ENCODE results near the gene FAR1. TPM values are rescaled to one million over a fixed set of nuclear protein-coding genes. Genes with fewer than 3 reads are reported as not detected.

The FAR1 gene
- total RNA-seq, 4 donors from 2014 or later = 8.0 to 17.0 (median 13.5) TPM

DNA sequence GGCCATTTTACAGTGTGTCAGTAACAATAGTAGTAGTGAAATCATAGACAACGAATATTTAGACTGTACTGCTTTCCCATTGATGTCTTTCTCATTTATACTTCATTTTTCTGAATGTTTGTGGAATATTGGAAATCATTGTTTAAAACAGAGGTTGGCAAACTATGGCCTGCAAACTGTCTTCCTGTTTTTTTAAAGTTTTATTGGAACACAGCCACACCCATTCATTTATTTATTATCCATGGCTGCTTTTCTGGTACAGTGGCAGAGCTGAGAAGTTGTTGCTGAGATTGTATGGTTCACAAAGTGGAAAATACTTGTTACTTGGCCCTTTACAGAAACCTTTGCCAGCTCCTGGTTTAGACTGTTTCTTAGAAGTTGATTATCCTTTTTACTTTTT, 13.7 kb downstream of the FAR1 start:
- no peak overlapping the region for H3K4me3 ChIP-seq (ENCODE audit: low read depth, poor library complexity, severe bottlenecking)
- 56 to 70% methylated on average over 1 of the region's 1 CpG for WGBS, 2 donors
- intact Hi-C loops (cut with DNase I; ENCODE audit: low total_unique reads) = no loop called here
- DNase-seq (ENCODE audit: low spot score in 2 of 2) = no peak
- TF ChIP-seq POLR2A (IDR thresholded peaks at IDR 0.05) = no peak
- TF ChIP-seq, protein P1, sequence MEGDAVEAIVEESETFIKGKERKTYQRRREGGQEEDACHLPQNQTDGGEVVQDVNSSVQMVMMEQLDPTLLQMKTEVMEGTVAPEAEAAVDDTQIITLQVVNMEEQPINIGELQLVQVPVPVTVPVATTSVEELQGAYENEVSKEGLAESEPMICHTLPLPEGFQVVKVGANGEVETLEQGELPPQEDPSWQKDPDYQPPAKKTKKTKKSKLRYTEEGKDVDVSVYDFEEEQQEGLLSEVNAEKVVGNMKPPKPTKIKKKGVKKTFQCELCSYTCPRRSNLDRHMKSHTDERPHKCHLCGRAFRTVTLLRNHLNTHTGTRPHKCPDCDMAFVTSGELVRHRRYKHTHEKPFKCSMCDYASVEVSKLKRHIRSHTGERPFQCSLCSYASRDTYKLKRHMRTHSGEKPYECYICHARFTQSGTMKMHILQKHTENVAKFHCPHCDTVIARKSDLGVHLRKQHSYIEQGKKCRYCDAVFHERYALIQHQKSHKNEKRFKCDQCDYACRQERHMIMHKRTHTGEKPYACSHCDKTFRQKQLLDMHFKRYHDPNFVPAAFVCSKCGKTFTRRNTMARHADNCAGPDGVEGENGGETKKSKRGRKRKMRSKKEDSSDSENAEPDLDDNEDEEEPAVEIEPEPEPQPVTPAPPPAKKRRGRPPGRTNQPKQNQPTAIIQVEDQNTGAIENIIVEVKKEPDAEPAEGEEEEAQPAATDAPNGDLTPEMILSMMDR (IDR thresholded peaks at IDR 0.05) = no peak

DNA sequence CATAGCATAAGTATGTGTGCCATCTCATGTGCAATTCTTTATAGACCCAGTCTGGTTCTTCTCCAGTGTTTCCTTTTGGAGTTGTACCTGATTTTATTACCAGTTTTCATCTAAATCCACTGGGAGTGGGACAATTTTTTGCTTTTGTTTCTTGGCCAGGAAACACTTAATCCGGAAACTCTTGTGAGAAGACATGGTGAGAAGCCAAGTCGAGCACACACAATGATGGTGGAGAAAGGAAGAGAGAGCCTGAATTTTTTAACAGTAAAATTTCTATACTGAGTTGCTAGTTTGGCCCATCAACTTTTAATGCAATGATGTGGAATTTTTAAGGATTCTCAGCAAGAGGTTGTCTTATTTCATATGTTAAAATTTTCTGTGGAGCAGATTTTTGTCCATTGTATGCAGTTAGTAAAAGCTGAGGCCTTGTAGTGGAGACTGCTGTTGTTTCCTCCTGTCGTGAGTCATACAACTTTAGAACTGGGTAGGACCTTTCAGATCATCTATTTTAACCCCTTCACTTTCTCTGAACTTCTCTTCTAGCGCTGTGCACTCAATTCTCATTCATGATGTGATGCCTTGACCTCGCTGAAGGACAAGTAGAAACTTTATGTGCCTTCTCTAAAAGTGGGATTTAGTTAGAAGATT, 17.1 kb downstream of the FAR1 start:
- intact Hi-C loops (cut with DNase I; ENCODE audit: low total_unique reads) = no loop called here
- 54 to 57% methylated on average over 5 of the region's 5 CpGs for WGBS, 2 donors
- TF ChIP-seq, protein P1 (IDR thresholded peaks at IDR 0.05) = no peak
- no peak for TF ChIP-seq POLR2A (IDR thresholded peaks at IDR 0.05)
- no peak for DNase-seq (ENCODE audit: low spot score in 2 of 2)
- no peak overlapping the region for H3K4me3 ChIP-seq (ENCODE audit: low read depth, poor library complexity, severe bottlenecking)

DNA sequence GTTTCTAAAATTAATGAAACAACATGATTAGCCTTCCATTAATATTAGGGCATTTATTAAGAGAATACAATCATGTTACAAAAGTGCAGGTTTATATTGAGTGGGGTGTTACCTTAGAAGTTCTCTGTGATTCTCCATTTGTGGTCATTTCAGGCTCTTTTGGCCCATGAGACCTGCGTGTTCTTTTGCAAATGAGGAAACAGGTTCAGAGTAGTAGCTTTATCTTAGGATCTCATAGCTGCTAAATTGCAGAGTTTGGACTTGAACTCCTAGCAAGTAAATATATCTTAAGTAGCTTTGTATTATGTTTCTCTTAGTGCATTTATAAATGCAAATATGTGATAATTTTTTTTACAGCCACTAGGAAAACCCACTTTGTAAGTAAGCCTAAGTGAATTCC, 18.3 kb downstream of the FAR1 start:
- TF ChIP-seq POLR2A (IDR thresholded peaks at IDR 0.05) = no peak
- TF ChIP-seq, protein P1 (IDR thresholded peaks at IDR 0.05) = no peak
- intact Hi-C loops (cut with DNase I; ENCODE audit: low total_unique reads) = no loop called here
- DNase-seq (ENCODE audit: low spot score in 2 of 2) = no peak
- 56 to 65% methylated on average over 1 of the region's 1 CpG for WGBS, 2 donors
- H3K4me3 ChIP-seq (ENCODE audit: low read depth, poor library complexity, severe bottlenecking) = no peak overlapping the region

DNA sequence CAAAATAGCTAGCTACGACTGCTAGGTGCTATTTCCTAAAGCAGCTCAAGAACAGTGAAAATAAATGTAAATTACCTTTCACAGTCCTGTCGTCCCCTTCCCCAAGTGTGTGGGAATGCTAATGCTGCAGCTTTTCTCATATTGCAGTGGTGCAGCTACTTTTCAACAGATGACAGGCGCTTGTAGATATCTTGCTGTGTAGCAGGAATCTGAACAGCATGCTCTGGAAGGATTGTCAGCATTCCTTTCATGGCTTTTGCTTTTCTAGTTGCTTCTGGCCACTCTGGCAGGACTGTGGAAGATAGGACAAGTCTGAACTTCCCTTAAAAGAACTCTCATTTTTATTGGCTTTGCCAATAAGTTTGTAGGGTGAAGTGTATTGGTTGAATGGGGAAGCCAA, 18.8 kb downstream of the FAR1 start:
- 90 to 93% methylated on average over 3 of the region's 3 CpGs for WGBS, 2 donors
- H3K4me3 ChIP-seq (ENCODE audit: low read depth, poor library complexity, severe bottlenecking) = no peak overlapping the region
- TF ChIP-seq, protein P1 (IDR thresholded peaks at IDR 0.05) = no peak
- no peak for TF ChIP-seq POLR2A (IDR thresholded peaks at IDR 0.05)
- DNase-seq (ENCODE audit: low spot score in 2 of 2) = no peak
- intact Hi-C loops (cut with DNase I; ENCODE audit: low total_unique reads) = no loop called here

DNA sequence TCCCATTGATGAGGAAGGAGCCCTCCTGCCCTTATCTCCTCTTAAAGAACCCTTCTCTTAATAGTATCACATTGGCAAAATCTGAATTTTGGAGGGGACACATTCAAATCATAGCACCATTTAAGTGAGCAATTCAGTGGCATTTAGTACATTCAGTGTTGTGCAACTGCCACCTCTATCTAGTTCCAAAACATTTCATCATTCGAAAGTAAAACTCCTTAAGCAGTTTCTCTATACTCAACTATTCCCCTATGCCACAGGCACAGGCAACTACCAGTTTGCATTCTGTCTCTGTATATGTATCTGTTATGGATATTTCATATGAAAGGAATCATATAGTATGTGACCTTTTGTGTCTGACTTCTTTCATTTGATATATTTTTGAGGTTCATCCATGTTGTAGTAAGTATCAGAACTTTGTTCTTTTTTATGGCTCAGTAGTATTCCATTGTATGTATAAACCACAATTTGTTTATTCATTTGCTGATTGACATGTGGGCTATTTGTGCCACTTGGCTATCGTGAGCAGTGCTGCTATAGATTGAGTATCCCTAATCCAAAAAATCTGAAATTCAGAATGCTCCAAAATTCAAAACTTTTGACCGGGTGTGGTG, 22.9 kb downstream of the FAR1 start:
- no peak overlapping the region for H3K4me3 ChIP-seq (ENCODE audit: low read depth, poor library complexity, severe bottlenecking)
- WGBS, 2 donors = 94 to 99% methylated on average over 3 of the region's 3 CpGs
- DNase-seq (ENCODE audit: low spot score in 2 of 2) = no peak
- intact Hi-C loops (cut with DNase I; ENCODE audit: low total_unique reads) = no loop called here
- no peak for TF ChIP-seq POLR2A (IDR thresholded peaks at IDR 0.05)
- TF ChIP-seq, protein P1 (IDR thresholded peaks at IDR 0.05) = no peak
